ENCODE measurements around the gene NME3. TPM values are rescaled to one million over a fixed set of nuclear protein-coding genes. Genes with fewer than 3 reads are reported as not detected.
A peak's percentile ranks its signal among the peaks of the same experiment; 100 is the strongest.
"Not testable (repeated sequence)": the region's sequence is repeated elsewhere in the genome, so short reads cannot be mapped to it uniquely, and the experiment has no call there.

The NME3 gene
- total RNA-seq, 1 donor from 2014 or later = 50.1 TPM

DNA sequence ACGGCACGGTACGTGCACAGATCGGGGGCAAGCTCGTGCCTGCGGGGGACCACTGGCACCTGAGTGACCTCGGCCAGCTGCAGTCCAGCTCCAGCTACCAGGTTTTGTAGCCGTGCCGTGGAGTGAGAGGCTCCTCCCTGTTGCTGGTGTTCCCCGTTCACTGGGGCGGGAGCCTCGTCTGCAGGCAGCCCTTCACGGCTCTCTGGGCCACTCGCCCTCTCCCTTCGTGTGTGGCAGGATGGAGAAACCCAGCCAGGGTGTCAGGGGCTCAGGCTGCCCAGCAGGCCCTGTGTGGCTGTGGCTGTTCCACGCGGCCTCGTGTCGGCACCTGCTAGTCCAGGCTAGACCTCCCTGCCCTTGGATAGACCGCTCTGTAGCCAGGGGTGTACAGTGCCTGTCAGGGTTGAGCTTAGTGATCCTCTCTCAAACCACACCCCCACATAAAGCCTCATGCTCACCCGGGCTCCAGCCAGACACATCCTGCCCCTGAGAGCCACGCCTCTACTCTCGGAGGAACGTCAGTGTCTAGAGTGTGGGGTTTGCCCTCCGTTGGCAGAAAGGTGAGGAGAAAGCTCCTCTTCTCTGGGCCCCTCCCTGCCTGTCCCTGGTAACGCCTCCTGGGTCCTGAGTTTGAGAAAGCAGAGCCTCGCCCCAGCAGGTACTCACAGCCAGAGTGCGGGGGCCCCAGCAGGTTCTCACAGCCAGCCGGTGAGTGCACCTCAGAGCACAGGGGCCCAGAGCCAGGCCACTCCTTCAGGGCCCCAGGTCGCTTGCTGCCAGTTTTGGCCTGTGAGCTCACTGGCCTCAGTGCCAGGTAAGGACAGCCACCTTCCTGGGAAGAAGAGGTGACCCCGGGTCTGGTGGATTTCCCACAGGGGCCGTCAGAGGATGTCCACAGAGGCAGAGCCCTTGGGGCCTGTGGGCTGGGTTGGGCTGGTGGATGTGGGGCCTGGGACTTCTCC, 27.7 kb downstream of the NME3 start:
- intact Hi-C loops (cut with DNase I) = no loop called here
- ATAC-seq = no peak
- peak; percentile 54 for DNase-seq (ENCODE audit: low spot score)

DNA sequence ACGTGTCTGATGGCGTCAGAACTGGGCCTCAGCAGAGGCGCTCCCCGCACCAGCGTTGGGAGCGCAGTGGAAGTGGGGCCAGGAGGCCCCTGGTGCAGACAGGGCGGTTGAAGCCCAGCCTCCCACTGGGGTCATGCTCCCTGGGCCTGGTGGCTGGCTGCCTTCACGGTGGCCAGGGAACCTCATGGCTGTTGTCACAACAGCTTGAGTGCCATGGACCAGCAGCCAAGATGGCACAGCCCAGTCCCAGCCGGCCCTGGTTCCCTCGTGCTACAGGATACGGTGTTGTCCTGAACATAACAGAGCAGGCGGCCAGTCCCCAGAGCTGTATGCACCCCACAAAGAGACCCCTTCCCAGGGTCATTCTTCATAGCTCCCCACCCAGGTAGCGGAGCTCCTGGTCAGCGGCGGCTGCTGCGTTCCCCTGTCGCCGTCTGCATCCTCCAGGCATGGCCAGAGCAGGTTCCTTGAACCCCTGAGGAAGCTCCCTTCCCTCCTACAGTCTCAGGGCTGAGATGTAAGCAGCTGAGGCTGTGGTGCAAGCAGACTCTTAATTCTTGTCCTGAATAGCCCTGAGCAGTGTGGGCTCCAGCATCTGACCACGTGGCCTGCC, 29.7 kb downstream of the NME3 start:
- DNase-seq (ENCODE audit: low spot score) = peak; percentile 49
- intact Hi-C loops (cut with DNase I) = no loop called here
- ATAC-seq = peak; percentile 22

DNA sequence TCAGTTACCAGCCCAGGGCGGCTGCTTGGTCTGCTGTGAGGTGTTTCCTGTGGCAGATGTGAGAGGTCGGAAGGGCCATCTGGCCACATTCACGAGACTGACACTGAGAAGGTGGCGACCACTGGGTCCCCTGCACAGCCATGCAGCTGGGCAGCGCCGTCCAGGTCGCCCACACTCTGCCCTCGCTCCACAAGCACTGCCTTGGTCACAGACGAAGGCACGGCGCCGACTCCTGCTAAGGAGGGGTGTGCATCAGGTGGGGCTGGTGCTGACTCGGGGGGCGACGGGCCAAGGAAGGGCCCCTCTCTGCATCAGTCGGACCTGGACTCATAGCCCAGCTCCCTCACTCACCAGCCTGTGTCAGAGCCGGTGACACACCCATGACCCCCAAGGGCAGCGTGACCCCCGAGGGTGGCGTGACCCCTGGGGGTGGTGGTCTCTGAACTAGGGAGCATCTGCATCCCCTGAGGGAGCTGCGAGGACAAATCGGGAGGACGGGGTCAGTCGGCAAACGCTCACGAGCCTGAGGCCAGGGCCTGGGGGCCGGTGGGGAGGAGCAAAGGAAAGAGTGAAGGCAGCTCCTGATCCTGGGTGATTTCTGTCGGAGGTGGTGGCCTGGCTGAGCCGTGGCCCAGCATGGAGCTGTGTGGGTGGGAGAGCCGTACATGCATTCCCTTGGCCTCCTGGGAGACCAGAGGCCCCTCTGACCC, 30.4 kb downstream of the NME3 start:
- ATAC-seq (peak; percentile 10), DNase-seq (ENCODE audit: low spot score) (peak; percentile 53)
- intact Hi-C loops (cut with DNase I) = no loop called here

DNA sequence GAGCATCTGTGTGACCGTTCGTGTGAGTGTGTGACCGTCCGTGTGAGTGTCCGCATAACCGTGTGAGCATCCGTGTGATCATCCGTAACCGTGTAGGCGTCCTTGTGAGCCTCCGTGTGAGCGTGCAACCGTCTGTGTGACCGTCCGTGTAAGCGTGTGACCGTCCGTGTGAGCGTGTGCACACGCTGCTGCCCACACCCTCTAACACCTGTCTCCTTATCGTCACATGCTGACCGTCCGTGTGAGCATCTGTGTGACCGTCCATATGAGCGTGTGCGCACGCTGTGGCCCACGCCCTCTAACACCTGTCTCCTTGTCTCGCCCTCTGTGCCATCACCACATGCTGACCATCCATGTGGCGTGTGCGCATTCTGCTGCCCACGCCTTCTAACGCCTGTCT, 31.1 kb downstream of the NME3 start:
- ATAC-seq (no peak), DNase-seq (ENCODE audit: low spot score) (no peak)
- intact Hi-C loops (cut with DNase I) = no loop called here

DNA sequence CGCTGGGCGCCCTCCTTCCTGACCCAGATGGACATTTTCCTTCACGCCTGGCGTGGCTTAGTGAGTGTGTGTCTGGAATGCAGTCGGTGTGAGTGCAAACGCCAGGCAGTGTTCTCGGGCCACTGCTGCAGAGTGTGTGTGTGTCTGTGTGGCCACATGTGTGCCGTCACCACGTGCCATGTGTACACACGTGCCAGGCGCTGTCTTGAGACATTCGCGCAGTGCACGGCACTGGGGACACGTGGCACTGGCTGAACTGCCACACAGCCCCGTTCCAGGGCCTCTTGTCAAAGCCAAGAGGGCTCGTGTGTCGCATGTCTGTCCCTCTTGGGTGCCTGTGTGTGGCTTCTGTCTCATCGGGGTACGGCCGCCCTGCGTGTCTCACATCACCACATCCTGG, 36.5 kb downstream of the NME3 start:
- ATAC-seq (no peak), DNase-seq (ENCODE audit: low spot score) (no peak)
- intact Hi-C loops (cut with DNase I) = no loop called here

DNA sequence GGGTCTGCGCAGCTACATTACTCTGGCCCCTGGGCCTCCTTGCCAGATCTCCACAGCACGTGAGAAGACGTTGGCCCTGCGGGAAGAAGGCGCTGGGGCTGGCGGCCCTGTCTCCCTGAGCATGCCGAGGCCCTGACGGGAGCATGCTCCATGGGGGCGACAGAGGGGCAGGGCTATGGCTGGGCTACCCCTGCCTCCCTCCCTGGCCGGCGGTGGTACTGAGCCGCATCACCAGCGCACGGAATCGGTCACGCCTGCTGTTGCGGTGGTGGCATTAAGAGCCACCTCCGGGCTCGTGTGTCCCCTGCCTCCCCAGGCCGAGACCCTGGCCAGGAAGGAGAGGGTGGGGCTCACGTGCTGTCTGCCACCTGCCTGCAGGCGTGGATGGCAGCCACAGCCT, 37.2 kb downstream of the NME3 start:
- intact Hi-C loops (cut with DNase I) = no loop called here
- ATAC-seq (peak; percentile 20), DNase-seq (ENCODE audit: low spot score) (peak; percentile 53)

DNA sequence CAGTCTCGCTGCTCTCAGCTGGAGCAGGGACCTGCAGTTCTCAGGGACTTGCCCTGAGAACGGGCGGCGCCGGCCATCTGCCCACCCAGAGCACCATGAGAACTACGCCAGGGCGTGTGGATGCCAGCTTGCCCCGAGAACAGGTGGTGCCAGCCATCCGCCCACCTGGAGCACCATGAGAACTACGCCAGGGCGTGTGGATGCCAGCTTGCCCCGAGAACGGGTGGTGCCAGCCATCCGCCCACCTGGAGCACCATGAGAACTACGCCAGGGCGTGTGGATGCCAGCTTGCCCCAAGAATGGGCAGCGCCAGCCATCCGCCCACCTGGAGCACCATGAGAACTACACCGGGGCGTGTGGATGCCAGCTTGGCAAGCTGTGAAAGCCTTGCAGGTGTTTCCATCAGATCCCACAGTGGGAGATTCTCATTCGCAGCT, 38.8 kb downstream of the NME3 start:
- DNase-seq (ENCODE audit: low spot score) = peak; percentile 38
- ATAC-seq; intact Hi-C loops (cut with DNase I): not testable (repeated sequence)

DNA sequence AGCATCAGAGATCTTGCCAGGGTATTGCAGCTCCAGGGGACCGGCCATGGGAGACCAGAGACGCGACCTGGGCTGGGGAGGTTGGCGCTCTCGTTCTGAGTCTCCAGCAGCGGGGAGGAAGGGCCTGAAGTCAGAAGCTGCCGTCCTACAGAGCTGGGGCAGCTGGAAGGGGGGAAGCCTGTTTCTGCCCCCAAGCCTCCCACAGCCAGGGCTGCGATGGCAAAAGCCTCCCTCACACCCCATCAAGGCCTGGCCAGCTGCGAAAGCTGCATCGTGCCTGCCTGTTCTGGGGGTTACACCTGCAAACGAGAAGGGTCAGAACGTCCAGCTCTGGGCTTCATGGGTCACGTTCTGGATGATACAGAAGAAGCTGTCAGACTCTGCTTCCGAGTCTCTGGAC, 39.3 kb downstream of the NME3 start:
- intact Hi-C loops (cut with DNase I) = no loop called here
- no peak for DNase-seq (ENCODE audit: low spot score)
- no peak for ATAC-seq

DNA sequence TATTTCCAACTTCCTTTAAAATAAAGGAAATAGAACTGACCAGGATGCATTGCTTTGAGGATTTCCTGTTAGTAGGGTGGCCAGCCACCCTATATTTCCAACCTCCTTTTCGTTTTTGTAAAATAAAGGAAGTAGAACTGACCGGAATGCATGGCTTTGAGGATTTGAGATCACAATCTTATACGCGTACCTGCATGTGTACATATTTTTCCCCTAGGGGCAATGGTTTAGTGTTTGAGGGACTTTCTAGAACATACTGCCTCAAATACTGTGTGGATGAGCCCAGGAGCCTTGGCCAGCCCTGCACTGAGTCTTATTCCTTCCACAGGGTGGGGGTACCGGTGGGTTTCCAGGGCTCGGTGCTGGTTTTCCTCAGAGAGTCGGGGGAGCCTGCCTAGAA, 39.7 kb downstream of the NME3 start:
- DNase-seq (ENCODE audit: low spot score) (no peak), ATAC-seq (no peak)
- intact Hi-C loops (cut with DNase I) = no loop called here

DNA sequence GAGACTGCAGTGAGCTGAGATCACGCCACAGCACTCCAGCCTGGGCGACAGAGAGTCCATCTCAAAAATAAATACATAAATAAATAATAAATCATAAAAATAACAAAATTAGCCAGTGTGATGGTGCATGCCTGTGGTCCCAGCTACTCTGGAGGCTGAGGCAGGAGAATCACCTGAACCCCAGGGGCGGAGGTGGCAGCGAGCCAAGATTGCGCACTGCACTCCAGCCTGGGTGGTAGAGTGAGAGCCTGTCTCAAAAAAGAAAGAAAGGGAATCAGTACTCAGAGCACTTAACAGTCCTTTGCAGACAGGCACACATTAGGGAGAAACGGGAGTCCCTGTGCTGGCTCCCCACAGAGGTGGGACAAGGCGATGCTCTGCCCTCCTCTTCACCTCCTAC, 40.3 kb downstream of the NME3 start:
- ATAC-seq (no peak), DNase-seq (ENCODE audit: low spot score) (no peak)
- intact Hi-C loops (cut with DNase I) = no loop called here

DNA sequence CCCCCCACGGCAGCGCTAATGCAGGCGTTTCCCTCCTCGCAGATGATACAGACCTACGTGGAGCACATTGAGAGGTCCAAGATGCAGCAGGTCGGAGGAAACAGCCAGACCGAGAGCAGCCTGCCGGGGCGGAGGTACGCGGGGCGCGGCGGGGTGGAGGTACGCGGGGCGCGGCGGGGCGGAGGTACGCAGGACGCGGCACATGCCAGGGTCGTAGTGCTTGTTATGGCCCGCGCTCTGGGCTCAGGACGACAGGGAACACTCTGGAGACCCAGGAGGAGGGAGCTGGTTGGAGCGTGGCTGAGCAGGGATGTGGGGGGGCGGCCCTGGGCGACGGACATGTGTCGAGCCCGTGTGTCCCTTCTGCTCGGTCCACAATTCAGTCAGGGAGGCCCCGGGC, 41.9 kb downstream of the NME3 start:
- ATAC-seq (no peak), DNase-seq (ENCODE audit: low spot score) (peak; percentile 51)
- intact Hi-C loops (cut with DNase I) = no loop called here

DNA sequence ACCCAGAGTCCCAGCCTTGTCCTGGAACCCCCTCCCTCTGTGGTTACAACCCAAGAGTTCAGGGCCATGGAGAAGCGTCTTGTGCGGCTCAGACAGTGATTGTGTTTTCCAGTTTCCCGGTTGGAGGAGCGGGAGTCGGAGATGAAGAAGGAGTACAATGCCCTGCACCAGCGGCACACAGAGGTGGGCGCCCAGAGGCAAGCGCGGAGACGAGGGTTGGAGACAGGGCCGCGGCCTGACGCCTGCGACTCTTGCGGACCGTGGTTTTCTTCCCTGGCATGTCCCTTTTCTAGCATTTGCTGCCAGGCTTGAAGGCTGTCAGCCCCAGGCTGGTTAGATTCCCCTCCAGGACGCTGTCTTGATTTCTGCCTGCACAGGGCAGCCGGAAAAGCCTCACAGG, 42.3 kb downstream of the NME3 start:
- intact Hi-C loops (cut with DNase I) = no loop called here
- ATAC-seq = no peak
- DNase-seq (ENCODE audit: low spot score) = no peak

DNA sequence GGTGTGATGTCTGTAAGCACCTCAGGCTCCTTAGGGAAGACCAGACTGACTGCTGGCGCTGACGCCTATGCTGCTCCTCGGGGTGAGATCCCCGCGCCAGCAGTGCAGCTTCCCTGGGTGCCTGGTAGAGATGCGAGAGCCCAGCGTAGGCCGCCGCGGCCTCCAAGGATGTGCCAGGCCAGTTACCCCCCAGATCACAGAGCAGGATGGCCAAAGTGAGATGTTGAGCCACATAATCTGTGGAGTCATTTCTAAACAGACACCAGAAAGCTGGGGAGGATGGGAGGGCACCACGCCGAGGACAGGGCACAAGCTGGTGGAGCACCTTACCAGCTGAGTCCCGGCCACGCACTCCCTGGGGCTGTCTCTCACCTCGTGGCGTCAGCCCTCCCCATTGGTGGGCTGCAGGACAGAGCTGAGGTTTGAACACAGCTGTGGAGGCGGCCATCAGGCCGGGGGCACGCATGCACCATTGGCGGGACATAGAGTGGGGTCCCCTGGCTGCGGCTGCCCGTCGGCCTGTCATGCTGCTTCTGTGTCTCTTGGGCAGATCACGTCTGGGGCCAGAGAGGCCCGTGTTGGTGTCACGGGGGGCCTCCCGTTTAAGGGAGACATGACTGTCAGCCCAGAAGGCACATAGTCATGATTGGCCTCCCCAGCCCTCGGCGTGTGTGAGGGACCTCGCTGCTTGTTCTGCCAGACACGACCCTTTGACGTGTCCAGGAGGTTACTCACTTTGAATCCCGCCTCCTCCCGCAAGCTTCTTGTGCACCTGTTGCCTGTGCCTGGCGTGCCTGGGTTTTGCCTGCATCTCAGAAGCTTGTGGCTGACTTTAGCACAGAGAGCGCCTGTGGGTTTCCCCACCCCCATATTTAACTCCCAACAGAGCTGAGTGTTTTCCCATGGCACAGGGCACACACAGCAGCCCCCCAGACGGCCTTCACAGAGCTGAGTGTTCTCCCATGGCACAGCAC, 43.4 kb downstream of the NME3 start:
- ATAC-seq = no peak
- DNase-seq (ENCODE audit: low spot score) = no peak
- intact Hi-C loops (cut with DNase I) = no loop called here

DNA sequence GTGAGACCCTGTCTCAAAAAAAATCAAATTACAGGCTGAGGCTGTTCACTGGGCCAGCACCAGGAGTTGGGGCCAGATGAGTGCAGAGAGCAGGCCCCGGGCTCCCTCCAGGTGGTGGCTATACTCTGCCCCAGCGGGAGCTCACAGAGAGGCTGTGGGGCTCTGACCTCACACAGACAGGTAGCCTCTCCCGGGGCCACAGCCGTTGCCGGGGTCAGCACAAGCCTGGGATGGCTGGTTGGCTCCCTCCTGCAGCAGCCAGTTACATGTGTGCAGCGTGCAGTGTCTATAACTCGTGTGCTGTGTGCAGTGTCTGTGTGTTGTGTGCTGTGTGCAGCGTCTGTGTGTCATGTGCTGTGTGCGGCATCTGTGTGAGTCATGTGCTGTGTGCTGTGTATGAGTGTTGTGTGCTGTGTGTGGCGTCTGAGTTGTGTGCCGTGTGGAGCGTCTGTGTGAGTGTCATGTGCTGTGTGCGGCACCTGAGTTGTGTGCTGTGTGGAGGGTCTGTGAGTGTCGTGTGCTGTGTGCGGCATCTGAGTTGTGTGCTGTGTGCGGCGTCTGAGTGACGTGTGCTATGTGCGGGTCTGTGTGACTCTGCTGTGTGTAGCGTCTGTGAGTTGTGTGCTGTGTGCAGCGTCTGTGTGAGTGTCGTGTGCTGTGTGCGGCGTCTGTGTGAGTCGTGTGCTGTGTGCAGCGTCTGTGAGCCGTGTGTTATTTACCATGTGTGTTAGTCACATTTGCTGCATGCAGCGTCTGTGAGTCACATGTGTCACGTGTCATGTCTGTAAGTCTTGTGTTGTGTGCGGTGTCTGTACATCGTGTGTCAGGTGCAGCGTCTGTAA, 44.5 kb downstream of the NME3 start:
- DNase-seq (ENCODE audit: low spot score) (no peak), ATAC-seq (no peak)
- intact Hi-C loops (cut with DNase I) = no loop called here

DNA sequence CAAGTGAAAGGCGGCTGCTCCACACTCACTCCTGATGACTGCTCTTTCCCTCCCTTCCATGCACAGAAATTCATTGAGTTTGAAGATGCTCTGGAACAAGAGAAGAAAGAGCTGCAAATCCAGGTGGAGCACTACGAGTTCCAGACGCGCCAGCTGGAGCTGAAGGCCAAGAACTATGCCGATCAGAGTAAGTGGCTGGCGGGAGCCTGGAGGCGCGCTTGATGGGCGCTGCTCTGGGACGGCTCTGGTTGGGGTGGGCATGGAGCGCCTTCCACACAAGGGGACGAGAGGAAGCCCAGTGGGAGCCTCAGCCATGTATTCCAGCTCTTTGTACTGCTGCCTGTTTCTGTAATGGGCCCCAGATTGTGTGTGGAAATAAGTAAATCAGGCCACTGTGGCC, 46.9 kb downstream of the NME3 start:
- intact Hi-C loops (cut with DNase I) = no loop called here
- no peak for DNase-seq (ENCODE audit: low spot score)
- no peak for ATAC-seq

DNA sequence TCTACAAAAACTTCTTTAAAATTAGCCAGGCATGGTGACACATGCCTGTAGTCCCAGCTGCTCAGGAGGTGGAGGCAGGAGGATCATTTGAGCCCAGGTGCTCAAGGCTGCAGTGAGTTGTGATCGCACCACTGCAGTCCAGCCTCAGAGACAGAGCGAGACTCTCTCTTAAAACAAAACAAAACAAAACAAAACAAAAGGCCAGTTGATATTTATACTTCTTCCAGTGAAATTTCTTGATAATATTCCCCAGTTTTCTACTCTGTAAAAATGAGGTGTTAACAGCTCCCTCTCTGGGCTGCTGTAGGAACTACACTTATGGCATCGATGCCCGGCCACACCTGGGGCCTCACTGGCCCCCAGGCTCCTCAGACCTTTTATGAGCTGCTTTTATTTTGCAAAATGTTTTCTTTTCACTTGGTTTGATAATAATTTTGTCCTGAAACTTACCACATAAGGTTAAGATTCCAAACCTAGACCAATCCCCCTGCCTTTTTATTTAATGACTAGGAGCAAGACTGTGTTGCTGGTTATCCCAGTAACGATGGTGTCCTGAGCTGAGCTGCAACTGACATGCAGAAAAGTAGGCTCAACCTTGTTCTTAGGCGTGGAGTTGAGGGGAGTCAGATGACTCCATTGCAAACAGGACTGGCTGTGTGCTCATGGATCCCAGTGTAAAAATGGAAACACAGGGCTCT, 47.7 kb downstream of the NME3 start:
- intact Hi-C loops (cut with DNase I) = no loop called here
- DNase-seq (ENCODE audit: low spot score) = no peak
- no peak for ATAC-seq

DNA sequence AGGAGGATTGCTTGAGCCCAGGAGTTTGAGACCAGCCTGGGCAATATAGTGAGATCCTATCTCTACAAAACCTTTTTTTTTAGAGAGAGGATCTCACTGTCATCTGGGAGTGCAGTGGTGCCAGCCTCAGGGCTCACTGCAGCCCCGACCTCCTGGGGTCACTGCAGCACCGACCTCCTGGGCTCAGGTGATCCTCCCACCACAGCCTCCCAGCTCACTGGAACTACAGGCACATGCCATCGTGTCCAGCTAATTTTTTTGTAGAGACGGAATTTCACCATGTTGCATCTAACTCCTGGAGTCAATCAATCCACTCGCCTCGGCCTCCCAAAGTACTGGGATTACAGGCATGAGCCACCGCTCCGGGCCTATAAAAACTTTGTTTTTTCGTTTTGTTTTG, 50.0 kb downstream of the NME3 start:
- no peak for ATAC-seq
- intact Hi-C loops (cut with DNase I) = no loop called here
- DNase-seq (ENCODE audit: low spot score) = no peak

Measured in sciatic nerve (tissue), 2 donors.